ENCODE measurements around the gene ALOXE3. TPM values are rescaled to one million over a fixed set of nuclear protein-coding genes. Genes with fewer than 3 reads are reported as not detected.

The ALOXE3 gene
- total RNA-seq, 2 experiments from 2014 or later, result 0.81 to 0.91 TPM

DNA sequence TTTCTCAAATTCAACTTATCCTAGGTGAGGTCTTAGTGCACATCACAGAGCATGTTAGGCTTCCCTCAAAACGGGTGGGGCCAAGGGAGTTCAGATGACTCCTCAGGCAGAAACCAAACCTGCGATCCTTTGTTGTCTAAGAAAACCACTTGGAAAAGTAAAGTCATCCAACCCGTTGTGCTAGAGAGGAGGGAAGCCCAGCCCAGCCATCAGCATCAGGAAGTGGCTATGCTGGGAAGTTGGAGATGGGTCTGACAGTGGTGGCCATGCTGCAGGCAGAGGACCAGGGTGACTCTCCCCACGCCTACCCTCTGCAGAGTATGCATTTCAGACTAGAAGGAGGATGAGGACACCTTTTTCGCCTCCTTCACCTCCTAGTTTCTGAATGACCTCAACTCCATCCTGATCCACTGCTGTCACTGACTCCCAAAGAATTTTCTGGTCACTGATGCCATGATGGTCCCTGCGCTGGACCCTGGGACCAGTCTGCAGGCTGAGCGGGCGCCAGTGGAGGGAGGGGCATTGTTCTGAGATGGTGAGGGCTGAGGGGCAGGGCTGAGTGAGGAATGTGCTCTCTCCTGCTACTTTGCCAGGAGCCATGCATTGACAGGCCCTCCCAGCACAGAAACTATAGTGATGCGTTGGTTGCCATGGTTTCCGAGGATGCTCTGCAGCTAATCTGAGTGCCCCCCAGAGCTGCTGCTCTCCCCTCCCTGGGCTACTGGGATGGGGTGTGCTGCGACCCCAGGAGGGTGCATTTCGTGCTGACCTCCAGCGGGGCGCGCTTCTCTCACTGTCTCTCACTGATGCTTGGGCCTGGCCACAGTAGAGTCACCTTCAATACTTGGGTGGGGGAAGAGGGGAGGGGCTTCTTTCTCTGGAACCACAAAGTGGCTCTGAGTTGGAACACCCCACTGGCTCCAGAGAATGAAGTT, 51.2 kb downstream of the ALOXE3 start:
- no peak for DNase-seq
- no peaks in the 10 kb centered on the region for H3K36me3 Mint-ChIP-seq (ENCODE audit: low read depth)
- no peak overlapping the region for H3K27ac Mint-ChIP-seq
- H3K9me3 Mint-ChIP-seq, result no peaks in the 10 kb centered on the region
- intact Hi-C loops (cut with DNase I, micrococcal nuclease), result loop anchor here in 1 of 2 experiments (10.0 kb wide), 1 partner anchor 718 kb away; no protein-coding TSS in a partner anchor
- Histone ChIP-seq H3K4me3 (ENCODE audit: low read length) (no peak overlapping the region), H3K9me3 (ENCODE audit: control insufficient read depth in 1 of 2, insufficient read depth in 1 of 2, low read length in 2 of 2) (peaks cover 0 to 1% of the 10 kb centered on the region in 2 experiments), H3K4me1 (ENCODE audit: insufficient read depth, low read length) (peaks cover 2% of the 10 kb centered on the region), H3K27me3 (ENCODE audit: control insufficient read depth in 1 of 2, insufficient read depth in 2 of 2, low read length in 2 of 2) (peaks cover 31 to 37% of the 10 kb centered on the region in 2 experiments), H3K36me3 (ENCODE audit: insufficient read depth, low read length) (no peaks in the 10 kb centered on the region), H3K27ac (ENCODE audit: low read depth in 1 of 2, low read length in 2 of 2) (no peak overlapping the region)
- POLR2A ChIA-PET, result no interaction called here
- H3K27me3 Mint-ChIP-seq, result peaks cover 47% of the 10 kb centered on the region
- H3K4me3 Mint-ChIP-seq, result no peak overlapping the region
- CTCF ChIA-PET, result no interaction called here
- TF ChIP-seq, protein P1, sequence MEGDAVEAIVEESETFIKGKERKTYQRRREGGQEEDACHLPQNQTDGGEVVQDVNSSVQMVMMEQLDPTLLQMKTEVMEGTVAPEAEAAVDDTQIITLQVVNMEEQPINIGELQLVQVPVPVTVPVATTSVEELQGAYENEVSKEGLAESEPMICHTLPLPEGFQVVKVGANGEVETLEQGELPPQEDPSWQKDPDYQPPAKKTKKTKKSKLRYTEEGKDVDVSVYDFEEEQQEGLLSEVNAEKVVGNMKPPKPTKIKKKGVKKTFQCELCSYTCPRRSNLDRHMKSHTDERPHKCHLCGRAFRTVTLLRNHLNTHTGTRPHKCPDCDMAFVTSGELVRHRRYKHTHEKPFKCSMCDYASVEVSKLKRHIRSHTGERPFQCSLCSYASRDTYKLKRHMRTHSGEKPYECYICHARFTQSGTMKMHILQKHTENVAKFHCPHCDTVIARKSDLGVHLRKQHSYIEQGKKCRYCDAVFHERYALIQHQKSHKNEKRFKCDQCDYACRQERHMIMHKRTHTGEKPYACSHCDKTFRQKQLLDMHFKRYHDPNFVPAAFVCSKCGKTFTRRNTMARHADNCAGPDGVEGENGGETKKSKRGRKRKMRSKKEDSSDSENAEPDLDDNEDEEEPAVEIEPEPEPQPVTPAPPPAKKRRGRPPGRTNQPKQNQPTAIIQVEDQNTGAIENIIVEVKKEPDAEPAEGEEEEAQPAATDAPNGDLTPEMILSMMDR (IDR thresholded peaks at IDR 0.05), result no peak
- no peaks in the 10 kb centered on the region for H3K4me1 Mint-ChIP-seq (ENCODE audit: low read depth)
- no peak for ATAC-seq (ENCODE audit: poor library complexity)

DNA sequence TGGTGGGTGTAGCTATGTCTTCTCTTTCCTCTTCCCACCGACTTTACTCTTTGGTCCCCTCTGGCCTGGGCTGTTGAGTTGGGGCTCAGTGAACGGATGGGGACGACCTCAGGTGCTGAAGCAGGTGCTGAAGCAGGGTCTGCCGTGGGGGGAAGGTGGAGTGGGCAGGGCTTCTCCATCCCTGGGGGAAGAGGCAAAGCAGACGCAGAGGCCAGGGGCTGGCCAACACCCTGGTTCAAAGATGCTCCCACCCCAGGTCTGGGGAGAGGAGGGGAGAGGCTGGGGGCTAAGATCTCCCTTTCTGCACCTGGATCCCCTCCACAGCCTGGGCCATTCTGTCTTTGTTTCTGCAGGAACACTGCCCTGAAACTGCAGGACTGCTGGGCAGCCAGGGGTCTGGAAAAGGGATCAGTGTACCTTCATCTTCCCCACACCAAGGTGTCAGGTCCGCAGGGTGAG, 53.7 kb downstream of the ALOXE3 start:
- Mint-ChIP-seq H3K9me3 (no peaks in the 10 kb centered on the region), H3K4me3 (no peak overlapping the region), H3K4me1 (ENCODE audit: low read depth) (no peaks in the 10 kb centered on the region), H3K36me3 (ENCODE audit: low read depth) (no peaks in the 10 kb centered on the region), H3K27ac (no peak overlapping the region), H3K27me3 (peaks cover 57% of the 10 kb centered on the region)
- H3K27ac ChIP-seq (ENCODE audit: low read depth in 1 of 2, low read length in 2 of 2), result no peak overlapping the region
- no peaks in the 10 kb centered on the region for H3K4me1 ChIP-seq (ENCODE audit: insufficient read depth, low read length)
- ChIA-PET CTCF (interaction anchor here (1.5 kb wide), 1 partner anchor 9 kb away, joined by 5 read pairs; no protein-coding TSS in a partner anchor), POLR2A (no interaction called here)
- H3K4me3 ChIP-seq (ENCODE audit: low read length), result no peak overlapping the region
- peaks cover 20 to 43% of the 10 kb centered on the region in 2 experiments for H3K27me3 ChIP-seq (ENCODE audit: control insufficient read depth in 1 of 2, insufficient read depth in 2 of 2, low read length in 2 of 2)
- ATAC-seq (ENCODE audit: poor library complexity), result no peak
- intact Hi-C loops (cut with DNase I, micrococcal nuclease), result loop anchor here (5.0 to 10.0 kb wide), 3 partner anchors 683 to 933 kb away; no protein-coding TSS in a partner anchor
- no peaks in the 10 kb centered on the region for H3K36me3 ChIP-seq (ENCODE audit: insufficient read depth, low read length)
- H3K9me3 ChIP-seq (ENCODE audit: control insufficient read depth in 1 of 2, insufficient read depth in 1 of 2, low read length in 2 of 2), result no peaks in the 10 kb centered on the region
- no peak for DNase-seq
- TF ChIP-seq, protein P1 (IDR thresholded peaks at IDR 0.05), result no peak

DNA sequence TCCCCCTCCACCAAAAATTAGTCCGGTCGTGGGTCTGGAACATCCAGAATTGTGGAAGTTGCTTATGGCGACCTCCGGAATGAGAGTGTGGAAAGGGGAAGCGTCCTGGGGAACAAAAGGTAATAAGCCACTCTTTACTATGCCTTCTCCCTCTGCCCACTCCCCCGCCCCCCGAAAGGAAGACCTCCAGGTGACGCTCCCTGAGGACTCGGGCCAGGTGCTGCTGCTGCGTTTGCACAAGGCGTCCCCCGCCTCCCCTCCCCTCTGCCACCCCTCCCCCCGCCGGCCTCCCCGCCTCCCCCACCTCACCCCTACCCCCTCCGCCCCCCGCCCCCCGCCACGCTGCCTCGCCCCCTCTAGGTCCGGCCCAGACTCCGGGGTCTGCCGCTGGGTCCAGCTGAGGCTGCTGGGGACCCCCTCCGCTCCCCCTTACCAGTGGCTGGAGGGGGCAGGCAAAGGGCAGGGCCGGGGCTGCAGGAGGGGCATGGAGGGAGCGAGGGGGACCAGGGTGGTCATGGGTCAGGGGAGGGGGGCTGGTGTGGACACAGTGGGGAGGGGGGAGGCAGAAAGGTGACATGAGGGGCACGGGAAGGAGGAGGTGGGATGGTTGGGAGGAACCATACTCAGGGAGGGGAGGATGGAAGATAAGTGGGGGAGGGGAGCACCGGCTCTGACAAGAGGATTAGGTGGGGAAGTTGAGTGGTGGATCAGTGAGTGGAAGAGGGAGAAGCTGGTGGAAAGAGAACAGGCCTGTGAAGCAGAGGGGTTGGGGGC, 54.4 kb downstream of the ALOXE3 start:
- Histone ChIP-seq H3K9me3 (ENCODE audit: control insufficient read depth in 1 of 2, insufficient read depth in 1 of 2, low read length in 2 of 2) (no peaks in the 10 kb centered on the region), H3K27me3 (ENCODE audit: control insufficient read depth in 1 of 2, insufficient read depth in 2 of 2, low read length in 2 of 2) (peaks cover 20 to 49% of the 10 kb centered on the region in 2 experiments), H3K36me3 (ENCODE audit: insufficient read depth, low read length) (no peaks in the 10 kb centered on the region), H3K4me1 (ENCODE audit: insufficient read depth, low read length) (no peaks in the 10 kb centered on the region), H3K27ac (ENCODE audit: low read depth in 1 of 2, low read length in 2 of 2) (no peak overlapping the region), H3K4me3 (ENCODE audit: low read length) (no peak overlapping the region)
- H3K9me3 Mint-ChIP-seq, result no peaks in the 10 kb centered on the region
- CTCF ChIA-PET, result no interaction called here
- H3K27ac Mint-ChIP-seq, result no peak overlapping the region
- H3K36me3 Mint-ChIP-seq (ENCODE audit: low read depth), result no peaks in the 10 kb centered on the region
- DNase-seq (no peak), ATAC-seq (ENCODE audit: poor library complexity) (no peak)
- POLR2A ChIA-PET, result no interaction called here
- H3K4me1 Mint-ChIP-seq (ENCODE audit: low read depth), result no peaks in the 10 kb centered on the region
- H3K4me3 Mint-ChIP-seq, result no peak overlapping the region
- TF ChIP-seq, protein P1 (IDR thresholded peaks at IDR 0.05), result no peak
- peaks cover 63% of the 10 kb centered on the region for H3K27me3 Mint-ChIP-seq
- intact Hi-C loops (cut with DNase I, micrococcal nuclease), result loop anchor here (5.0 to 10.0 kb wide), 3 partner anchors 683 to 933 kb away; no protein-coding TSS in a partner anchor
